Jurkat, Clone E6-1 (cell line): ENCODE results near the gene CELF1.

Source experiments
- DNase-seq: peaks from one replicate; pipeline ENCODE4 v3.0.0-alpha.2; 2011; ENCODE audit warnings: low read depth, low spot score
- H3K4me3 ChIP-seq: 2 replicates; pipeline ENCODE4 v1.5.1; 2011; ENCODE audit warnings: mild to moderate bottlenecking, low read length, control low read depth, moderate library complexity

The CELF1 gene

GRCh38 chr11:47499614-47500013 lies 53.3 kb downstream of the CELF1 start:
- H3K4me3 ChIP-seq = no peak overlapping the region
- DNase-seq = no peak

DNA sequence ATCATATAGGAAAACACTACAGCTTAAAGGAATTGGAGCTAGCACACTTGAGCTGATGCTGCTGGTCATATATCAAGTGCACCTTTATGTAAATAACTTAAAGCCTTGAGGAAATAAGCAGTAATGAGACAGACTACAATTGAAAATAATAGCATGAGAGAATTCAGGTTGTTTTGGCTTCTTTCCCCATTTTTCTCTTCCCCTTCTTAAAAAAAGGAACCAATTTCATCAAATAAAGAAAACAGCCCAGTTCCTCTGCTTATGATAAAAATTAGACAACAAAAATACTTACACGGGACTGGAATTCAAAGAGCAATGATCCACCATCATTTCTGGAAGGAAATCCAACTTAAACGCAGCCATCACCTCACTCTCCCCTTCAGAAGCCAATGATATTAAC lies 53.8 kb downstream of the CELF1 start:
- DNase-seq = no peak
- no peak overlapping the region for H3K4me3 ChIP-seq

GRCh38 chr11:47498584-47499152 lies 54.3 kb downstream of the CELF1 start:
- no peak for DNase-seq
- H3K4me3 ChIP-seq = no peak overlapping the region

DNA sequence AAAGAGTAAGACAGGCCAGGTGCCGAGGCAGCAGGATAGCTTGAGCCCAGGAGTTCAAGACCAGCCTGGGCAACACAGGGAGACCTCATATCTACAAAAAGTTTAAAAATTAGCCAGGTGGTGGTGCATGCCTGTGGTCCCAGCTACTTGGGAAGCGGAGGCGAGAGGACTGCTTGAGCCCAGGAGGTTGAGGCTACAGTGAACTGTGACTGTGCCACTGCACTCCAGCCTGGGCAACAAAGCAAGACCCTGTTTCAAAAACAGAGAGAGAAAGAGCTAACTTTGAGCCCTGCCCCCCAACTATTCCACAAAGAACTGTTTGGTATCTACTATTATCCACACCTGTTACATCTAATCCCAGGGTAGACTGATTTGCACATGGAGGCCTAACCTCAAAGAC lies 54.8 kb downstream of the CELF1 start:
- no peak overlapping the region for H3K4me3 ChIP-seq
- DNase-seq = no peak

DNA sequence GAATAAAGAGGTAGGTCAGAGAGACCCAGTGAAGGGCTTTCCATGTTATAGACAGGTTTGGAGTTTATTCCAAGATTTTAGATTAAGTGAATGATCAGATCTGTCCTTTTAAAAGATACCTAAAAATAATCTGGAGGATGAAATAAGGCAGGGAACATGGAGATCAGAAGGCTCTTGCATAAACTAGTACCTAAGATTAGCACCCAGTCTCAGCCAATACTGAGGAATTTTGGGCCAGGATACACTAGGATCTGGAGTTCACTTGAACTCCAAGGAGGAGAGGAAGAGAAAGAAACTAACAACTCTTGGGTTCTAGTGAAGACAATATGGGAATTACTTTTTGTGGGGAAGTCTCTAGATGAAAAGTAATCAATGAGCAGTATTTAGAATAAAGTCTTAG lies 56.1 kb downstream of the CELF1 start:
- DNase-seq = no peak

DNA sequence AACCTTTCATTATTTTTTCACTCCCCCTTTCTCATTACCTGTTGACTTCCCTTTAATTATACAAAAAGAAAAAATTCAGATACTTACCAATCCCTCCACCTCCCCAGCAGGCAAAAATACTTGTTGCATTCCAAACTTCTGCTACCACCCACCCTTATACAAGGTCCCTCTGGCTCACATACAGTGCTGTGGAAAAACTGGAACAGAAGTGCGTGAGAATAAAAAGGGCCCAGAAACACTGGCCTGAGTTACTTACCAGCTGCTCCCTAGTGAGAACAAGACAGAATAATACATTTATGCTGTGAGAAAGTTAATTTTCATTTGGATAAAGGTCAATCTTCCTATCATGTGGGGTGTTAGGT lies 57.1 kb downstream of the CELF1 start:
- no peak overlapping the region for H3K4me3 ChIP-seq
- no peak for DNase-seq

More for the DNA sequence above, 56.1 kb downstream of the CELF1 start:
- no peak overlapping the region for H3K4me3 ChIP-seq

- no peak for DNase-seq
- no peak overlapping the region for H3K4me3 ChIP-seq
These were observed 57.7 kb downstream of the CELF1 start for GRCh38 chr11:47495011-47495855.

DNA sequence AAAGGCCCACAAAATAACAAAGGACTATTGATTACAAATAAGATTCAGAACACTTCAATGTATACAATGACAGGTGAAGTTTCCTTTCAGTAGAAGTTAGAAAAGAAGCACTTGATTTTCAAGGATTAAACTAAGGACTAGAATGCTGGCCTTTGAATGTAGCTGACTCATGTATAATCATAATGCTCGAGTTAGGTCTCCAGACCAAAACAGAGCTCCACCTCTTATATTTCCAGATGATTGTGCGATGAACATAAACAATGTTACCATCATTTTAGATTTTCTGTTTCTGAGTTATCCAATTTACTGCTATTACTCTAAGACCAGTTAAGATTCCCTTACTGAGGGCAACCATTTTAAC lies 63.6 kb downstream of the CELF1 start:
- no peak for DNase-seq
- H3K4me3 ChIP-seq = no peak overlapping the region

DNA sequence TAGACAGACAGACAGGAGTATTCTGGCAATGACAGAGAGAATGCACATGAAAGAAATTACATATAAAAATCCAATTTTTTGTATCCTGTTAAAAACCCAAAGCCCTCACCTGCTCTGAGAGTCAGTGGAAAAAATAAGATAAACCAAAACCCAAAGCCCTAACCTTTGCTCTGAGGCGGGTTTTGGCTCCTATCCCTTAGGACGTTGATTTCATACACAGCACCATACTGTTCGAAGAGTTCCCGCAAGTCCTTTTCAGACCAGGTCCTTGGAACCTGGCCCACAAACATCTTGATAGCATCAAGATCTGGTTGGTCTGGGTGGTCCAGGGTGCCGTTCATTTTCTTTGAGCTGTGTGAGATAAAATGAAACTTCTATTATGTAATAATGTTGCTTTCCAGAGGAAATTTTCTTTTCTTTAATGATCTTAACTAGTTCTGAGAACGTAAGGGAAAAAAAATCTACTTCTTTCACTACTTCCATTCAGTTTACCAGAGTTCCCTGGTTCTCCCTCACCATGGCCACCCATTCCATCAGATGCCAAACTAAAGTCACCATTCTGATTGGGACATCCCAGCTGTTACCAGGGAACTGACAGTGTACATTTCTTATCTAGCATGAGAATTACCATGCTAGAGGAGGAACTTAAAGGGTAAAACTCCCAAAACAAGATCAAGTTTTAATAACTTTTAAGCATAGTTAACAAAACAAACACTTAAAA lies 64.1 kb downstream of the CELF1 start:
- H3K4me3 ChIP-seq = no peak overlapping the region
- DNase-seq = no peak

- no peak overlapping the region for H3K4me3 ChIP-seq
These were observed 64.8 kb downstream of the CELF1 start for GRCh38 chr11:47488111-47488510.

DNA sequence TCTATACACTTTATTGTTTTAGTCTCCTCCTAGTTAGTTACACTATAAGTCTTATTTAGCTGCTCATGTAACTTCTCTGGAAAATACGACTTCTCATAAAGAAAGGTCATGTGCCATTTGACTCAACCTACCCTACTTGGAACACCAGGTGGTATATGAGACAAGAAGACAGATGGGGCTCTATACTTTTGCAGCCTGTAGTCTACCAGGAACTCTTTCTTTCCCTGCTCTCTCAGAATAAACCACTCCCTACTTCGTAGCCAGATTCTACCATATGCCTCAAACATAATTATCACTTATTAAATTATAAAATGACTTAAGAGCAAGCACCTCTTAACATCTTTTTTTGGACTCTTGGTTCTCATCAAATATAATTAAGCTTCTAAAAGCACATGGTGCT lies 65.5 kb downstream of the CELF1 start:
- H3K4me3 ChIP-seq = no peak overlapping the region
- DNase-seq = no peak

More at GRCh38 chr11:47488111-47488510, 64.8 kb downstream of the CELF1 start:
- DNase-seq = no peak

- no peak overlapping the region for H3K4me3 ChIP-seq
- DNase-seq = no peak
These were observed 67.8 kb downstream of the CELF1 start for GRCh38 chr11:47485107-47485506.

GRCh38 chr11:47483457-47483856 lies 69.5 kb downstream of the CELF1 start:
- no peak for DNase-seq
- H3K4me3 ChIP-seq = no peak overlapping the region

DNA sequence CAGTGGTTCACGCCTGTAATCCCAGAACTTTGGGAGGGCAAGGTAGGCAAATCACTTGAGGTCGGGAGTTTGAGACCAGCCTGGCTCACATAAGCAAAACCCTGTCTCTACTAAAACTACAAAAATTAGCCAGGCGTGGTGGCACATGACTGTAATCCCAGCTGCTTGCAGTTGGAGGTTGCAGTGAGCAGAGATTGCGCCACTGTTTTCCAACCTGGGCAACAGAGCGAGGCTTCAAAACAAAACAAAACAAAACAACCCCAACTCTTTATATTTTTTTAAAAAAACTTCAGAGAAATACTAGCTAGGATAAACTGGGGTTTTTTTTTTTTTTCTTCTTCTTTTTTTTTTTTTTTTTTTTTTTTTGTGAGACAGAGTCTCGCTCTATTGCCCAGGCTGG lies 72.2 kb downstream of the CELF1 start:
- H3K4me3 ChIP-seq = no peak overlapping the region
- DNase-seq = no peak

DNA sequence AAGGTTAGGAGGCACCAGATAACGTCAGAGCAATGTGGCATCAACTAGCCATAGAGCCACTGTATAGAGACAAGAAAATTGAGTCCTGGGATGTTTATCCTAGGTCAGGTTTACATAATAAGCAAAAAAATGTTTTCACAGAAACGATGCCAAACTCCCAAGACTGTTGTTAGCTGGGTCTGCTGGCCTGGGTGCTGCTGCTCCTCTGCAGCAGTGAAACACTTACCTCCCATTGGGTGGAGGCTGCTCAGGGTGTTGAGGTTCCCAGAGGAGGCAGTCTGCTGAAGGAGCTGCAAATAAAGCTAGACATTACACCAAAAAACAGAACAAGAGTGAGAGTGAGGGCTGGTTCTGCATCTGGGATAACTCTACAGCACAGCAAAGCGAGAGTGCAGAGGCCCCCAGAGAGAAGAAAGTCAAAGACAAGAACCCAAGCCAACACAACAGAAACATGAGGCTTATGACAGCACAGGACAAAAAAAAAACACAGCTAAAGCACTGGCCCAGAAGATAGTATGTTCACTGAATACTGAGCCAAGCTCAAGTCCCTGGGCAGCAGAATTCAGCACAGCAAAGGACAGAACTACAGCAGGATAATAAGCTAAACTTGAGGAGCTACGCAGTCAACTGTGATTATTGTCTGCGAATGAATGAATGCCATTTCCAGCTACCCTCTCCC lies 74.1 kb downstream of the CELF1 start:
- no peak overlapping the region for H3K4me3 ChIP-seq
- DNase-seq = no peak

GRCh38 chr11:47477753-47478152 lies 75.2 kb downstream of the CELF1 start:
- no peak overlapping the region for H3K4me3 ChIP-seq
- DNase-seq = no peak

DNA sequence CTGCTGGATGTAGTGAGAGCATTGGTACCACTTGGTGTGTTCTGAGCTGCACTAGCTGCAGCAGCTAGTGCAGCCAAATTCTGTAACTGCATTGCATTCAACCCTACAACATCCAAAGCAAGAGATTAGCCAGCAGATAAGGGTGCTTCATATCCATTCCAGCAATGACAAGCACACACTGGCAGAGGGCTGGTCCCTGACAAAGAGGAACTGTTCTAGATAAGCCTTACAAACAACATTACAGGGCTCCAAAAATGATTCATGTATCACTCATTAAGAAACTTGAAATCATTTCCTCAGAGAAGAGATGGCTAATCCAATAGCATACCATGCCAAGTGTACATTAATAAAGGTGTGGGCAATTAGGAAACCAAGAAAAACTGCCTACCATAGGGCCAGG lies 75.6 kb downstream of the CELF1 start:
- DNase-seq = no peak

GRCh38 chr11:47470671-47471070 lies 82.3 kb downstream of the CELF1 start:
- H3K4me3 ChIP-seq = no peak overlapping the region
- no peak for DNase-seq

More for the DNA sequence above, 75.6 kb downstream of the CELF1 start:
- H3K4me3 ChIP-seq = no peak overlapping the region

- no peak for DNase-seq
These were observed 83.4 kb downstream of the CELF1 start for GRCh38 chr11:47469361-47470179.

More at GRCh38 chr11:47469361-47470179, 83.4 kb downstream of the CELF1 start:
- no peak overlapping the region for H3K4me3 ChIP-seq
